GM19397 (cell line): ENCODE measurements around the gene EIF2S3B.
"Not testable (repeated sequence)": the region's sequence is repeated elsewhere in the genome, so short reads cannot be mapped to it uniquely, and the experiment has no call there.

Experiments
- ATAC-seq: cut with Tn5 transposase; IDR thresholded peaks from one replicate; pipeline ENCODE4 v1.9.1; 2021; ENCODE audit warnings: mild to moderate bottlenecking, moderate library complexity; ENCODE audit not compliant: unreplicated experiment

Gene EIF2S3B

DNA sequence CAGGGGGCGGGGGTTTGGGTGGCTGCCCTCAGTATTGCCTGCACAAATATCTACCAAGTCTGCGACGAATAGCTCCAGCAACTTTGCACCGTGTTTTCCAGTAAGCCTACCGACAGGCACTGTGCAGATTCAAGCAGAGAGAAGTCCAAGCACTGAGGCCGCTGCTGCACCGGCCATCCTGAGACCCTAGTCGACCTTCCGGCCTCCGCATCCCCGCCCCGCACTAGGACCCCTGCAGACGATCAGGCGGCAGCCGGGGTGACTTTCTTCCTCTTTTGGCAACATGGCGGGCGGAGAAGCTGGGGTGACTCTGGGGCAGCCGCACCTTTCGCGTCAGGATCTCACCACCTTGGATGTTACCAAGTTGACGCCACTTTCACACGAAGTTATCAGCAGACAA is at the start of gene EIF2S3B:
TSS of gene EIF2S3B (plus strand) at position 271 of the 400 bp plus-strand sequence. CDS start at position 284, 13 bp downstream.
- ATAC-seq = no peak

GRCh38 chr12:10456856-10457255 is 48.8 kb upstream of the EIF2S3B start:
- no peak for ATAC-seq

DNA sequence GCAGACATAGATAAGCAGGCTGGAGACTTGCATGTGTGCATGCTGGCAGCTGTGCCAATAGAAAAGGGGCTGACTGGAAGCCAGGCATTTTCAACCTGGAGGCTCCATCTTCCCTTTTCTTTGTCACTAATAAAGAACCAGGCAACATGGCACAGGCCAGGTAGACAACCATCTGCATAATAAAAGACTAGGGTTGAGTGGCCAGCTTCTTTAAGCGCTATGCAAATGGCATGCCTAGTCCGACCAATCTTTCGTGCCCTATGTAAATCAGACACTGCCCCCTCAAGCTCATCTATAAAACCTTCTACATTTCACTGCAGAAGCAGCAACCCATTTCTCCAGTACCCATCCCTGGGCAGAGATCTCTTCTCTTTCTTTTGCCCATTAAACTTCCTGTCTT is 47.9 kb upstream of the EIF2S3B start:
- ATAC-seq = no peak

GRCh38 chr12:10466311-10466710 is 39.4 kb upstream of the EIF2S3B start:
- ATAC-seq = no peak

- no peak for ATAC-seq
These were observed 36.0 kb upstream of the EIF2S3B start for GRCh38 chr12:10469701-10470100.

DNA sequence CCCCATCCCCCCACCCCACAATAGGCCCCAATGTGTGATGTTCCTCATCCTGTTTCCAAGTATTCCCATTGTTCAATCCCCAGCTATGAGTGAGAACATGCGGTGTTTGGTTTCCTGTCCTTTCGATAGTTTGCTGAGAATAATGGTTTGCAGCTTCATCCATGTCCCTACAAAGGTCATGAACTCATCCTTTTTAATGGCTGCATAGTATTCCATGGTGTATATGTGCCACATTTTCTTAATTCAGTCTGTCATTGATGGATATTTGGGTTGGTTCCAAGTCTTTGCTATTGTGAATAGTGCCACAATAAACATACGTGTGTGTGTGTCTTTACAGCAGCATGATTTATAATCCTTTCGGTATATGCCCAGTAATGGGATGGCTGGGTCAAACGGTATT is 32.9 kb upstream of the EIF2S3B start:
- ATAC-seq = not testable (repeated sequence)

- ATAC-seq = not testable (repeated sequence)
These were observed 23.8 kb upstream of the EIF2S3B start for GRCh38 chr12:10481901-10482300.

GRCh38 chr12:10487328-10487727 is 18.4 kb upstream of the EIF2S3B start:
- not testable (repeated sequence) for ATAC-seq

DNA sequence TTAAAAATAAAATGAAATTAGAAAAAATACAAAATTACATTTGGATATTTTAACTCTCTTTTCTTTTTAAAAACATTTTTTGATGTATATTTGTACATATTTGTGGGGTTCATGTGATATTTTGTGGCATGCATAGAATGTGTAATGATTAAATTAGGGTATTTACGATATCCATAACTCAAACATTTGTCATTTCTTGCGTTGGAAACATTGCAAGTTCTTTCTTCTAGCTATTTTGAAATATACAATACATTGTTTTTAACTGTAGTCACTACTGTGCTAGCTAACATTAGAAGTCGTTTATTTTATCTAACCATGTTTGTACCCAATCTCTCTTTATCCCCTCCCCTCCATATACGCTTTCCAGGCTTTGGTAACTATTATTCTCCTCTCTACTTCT is 13.9 kb upstream of the EIF2S3B start:
- no peak for ATAC-seq

GRCh38 chr12:10497602-10498001 is 8.1 kb upstream of the EIF2S3B start:
- no peak for ATAC-seq

DNA sequence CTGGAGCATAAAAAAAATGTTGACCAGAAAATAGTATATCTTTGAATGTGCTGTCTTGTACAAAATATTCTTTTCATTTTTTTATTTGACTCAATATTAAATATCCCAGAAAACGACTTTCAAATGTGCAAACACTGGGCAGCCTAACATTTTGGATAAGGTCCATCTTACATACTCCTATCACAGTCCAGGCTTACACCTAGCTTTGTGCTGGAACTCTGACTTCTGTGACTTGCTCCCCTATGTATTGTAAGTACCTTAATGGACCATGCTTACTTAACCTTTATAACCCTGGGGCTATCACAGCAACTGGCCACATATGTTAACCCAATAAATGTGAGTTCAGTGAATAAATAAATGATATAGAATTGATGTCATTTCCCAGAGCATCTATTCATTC is 7.6 kb upstream of the EIF2S3B start:
- no peak for ATAC-seq

DNA sequence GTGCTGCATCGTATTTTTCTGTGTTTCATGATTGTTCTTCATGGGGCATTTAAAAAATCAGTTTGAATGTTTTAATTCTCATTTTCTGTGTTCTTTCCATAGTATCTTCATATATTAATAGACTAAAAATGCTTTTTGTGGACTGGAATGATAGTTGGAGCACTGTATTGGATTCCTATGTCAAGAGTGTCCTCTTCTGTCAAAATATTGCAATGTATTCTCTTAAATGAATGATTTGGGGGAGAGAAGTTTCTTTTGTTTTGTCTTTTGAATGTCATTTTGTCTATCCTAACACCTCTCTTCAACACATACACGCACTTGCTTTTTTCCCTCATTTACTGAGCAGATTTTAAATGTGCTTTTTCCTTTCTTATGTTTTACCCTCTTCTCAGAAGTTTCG is 4.7 kb upstream of the EIF2S3B start:
- ATAC-seq = no peak

DNA sequence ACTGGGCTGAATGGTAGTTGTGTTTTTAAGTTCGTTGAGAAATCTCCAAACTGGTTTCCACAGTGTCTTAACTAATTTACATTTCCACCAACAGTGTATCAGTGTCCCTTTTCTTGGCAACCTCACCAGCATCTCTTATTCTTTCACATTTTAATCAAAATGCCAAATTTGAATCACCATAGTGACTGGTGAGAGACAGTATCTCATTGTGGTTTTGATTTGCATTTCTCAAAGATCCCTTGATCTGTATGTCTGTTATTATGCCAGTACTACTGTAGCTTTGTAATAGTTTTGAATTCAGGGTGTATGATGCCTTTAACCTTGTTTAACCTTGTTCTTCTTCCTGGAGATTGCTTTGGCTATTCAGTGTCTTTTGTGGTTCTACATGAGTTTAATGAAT is 2.2 kb upstream of the EIF2S3B start:
- ATAC-seq = no peak

GRCh38 chr12:10511756-10512355 is 6.2 kb downstream of the EIF2S3B start:
- ATAC-seq = no peak

GRCh38 chr12:10512798-10513197 is 7.1 kb downstream of the EIF2S3B start:
- ATAC-seq = no peak

GRCh38 chr12:10521555-10521954 is 15.9 kb downstream of the EIF2S3B start:
- no peak for ATAC-seq

GRCh38 chr12:10528174-10528953 is 22.7 kb downstream of the EIF2S3B start:
- ATAC-seq = no peak

DNA sequence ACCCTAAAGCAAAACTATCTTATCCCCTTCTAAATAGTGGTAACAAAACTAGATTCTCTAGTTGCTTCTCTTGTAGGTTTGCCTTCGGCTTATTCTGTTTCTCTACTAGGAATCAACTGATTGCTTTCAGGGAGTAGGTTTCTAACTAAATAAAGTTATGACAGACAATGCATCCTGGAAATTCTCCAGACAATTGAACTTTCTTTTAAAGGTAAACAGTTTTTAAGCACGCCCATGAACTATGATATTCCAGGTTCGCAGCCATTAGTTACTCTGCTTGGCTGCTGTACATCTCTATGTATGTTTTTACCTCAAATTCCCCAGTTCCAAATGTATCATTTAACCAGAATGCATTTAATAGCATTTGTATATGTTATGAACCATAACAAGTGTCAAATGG is 23.9 kb downstream of the EIF2S3B start:
- no peak for ATAC-seq

- no peak for ATAC-seq
These were observed 32.0 kb downstream of the EIF2S3B start for GRCh38 chr12:10537721-10538120.

GRCh38 chr12:10540776-10541205 is 35.1 kb downstream of the EIF2S3B start:
- peak; percentile 98 for ATAC-seq

GRCh38 chr12:10543499-10543898 is 37.8 kb downstream of the EIF2S3B start:
- no peak for ATAC-seq

- no peak for ATAC-seq
These were observed 45.7 kb downstream of the EIF2S3B start for GRCh38 chr12:10551375-10551774.
